PC-3 (cell line): ENCODE measurements around the gene DOK5. TPM values are rescaled to one million over a fixed set of nuclear protein-coding genes. Genes with fewer than 3 reads are reported as not detected.

Experiments
- ATAC-seq: fragments of 200-7000 bp; cut with Tn5 transposase; 2 replicates; pipeline ENCODE4 v1.9.1; 2020; ENCODE audit warnings: mild to moderate bottlenecking, moderate library complexity
- BruUV-seq: library from RNA; stranded (reverse); fragments of 400-500 nt; replicated peaks from 2 replicates; lab custom pipeline; 2021; lab: Mats Ljungman, UMichigan
- CTCF ChIA-PET: fragments of 300-600 bp; sonication (Branson Sonifier 250); formaldehyde crosslinking; loops from one replicate; lab custom pipeline; 2022; ENCODE audit warnings: antibody characterized with exemption; lab: Charles Lee
- POLR2A ChIA-PET: fragments of 300-600 bp; sonication (Branson Sonifier 250); formaldehyde crosslinking; loops from one replicate; lab custom pipeline; 2022; ENCODE audit warnings: antibody characterized with exemption; ENCODE audit not compliant: unreplicated experiment; lab: Charles Lee
- DNase-seq: peaks from one replicate; pipeline ENCODE4 v3.0.0-alpha.2; 2015
- H2AFZ ChIP-seq: fragments of 300-600 bp; sonication (generic); 2 replicates; pipeline ENCODE4 v1.6.0; 2016; ENCODE audit warnings: antibody characterized with exemption, low read length
- H3F3A ChIP-seq: fragments of 300-600 bp; sonication (generic); one replicate; pipeline ENCODE4 v1.6.0; 2017; ENCODE audit warnings: antibody characterized with exemption, low read length, control low read depth, mild to moderate bottlenecking; ENCODE audit not compliant: unreplicated experiment
- H3K27ac ChIP-seq: fragments of 300-600 bp; sonication (generic); 2 replicates; pipeline ENCODE4 v1.5.1; 2016; ENCODE audit warnings: mild to moderate bottlenecking, low read length
- H3K27me3 ChIP-seq: fragments of 300-600 bp; sonication (generic); 2 replicates; pipeline ENCODE4 v1.6.1; 2016; ENCODE audit warnings: low read length, mixed read lengths
- H3K36me3 ChIP-seq: fragments of 300-600 bp; sonication (generic); 2 replicates; pipeline ENCODE4 v1.6.1; 2016; ENCODE audit warnings: low read depth, mixed run types, low read length, mixed read lengths
- H3K4me1 ChIP-seq: fragments of 300-600 bp; sonication (generic); 2 replicates; pipeline ENCODE4 v1.5.1; 2016; ENCODE audit warnings: low read length; ENCODE audit not compliant: insufficient read depth
- H3K4me2 ChIP-seq: fragments of 300-600 bp; sonication (generic); 2 replicates; pipeline ENCODE4 v1.6.0; 2016; ENCODE audit warnings: low read length
- H3K4me3 ChIP-seq: fragments of 300-600 bp; sonication (generic); 2 replicates; pipeline ENCODE4 v1.5.1; 2016; ENCODE audit warnings: mild to moderate bottlenecking, low read length, mixed read lengths
- H3K79me2 ChIP-seq: fragments of 300-600 bp; sonication (generic); 2 replicates; pipeline ENCODE4 v1.6.1; 2017; ENCODE audit warnings: low read length, mixed read lengths
- H3K9ac ChIP-seq: fragments of 300-600 bp; sonication (generic); 2 replicates; pipeline ENCODE4 v1.6.0; 2016; ENCODE audit warnings: mild to moderate bottlenecking, low read length
- H3K9me2 ChIP-seq: fragments of 300-600 bp; sonication (generic); replicated peaks from 2 replicates; pipeline ENCODE4 v1.6.1; 2016; ENCODE audit warnings: mixed run types, low read length, mixed read lengths
- H3K9me3 ChIP-seq: fragments of 300-600 bp; sonication (generic); 2 replicates; pipeline ENCODE4 v1.6.1; 2016; ENCODE audit warnings: low read length, mixed read lengths
- H4K20me1 ChIP-seq: fragments of 300-600 bp; sonication (generic); 2 replicates; pipeline ENCODE4 v1.6.1; 2016; ENCODE audit warnings: low read length, mixed read lengths
- EZH2 ChIP-seq: fragments of 300-600 bp; sonication (generic); IDR thresholded peaks from one replicate; pipeline ENCODE4 v1.6.1; 2017; ENCODE audit warnings: antibody characterized with exemption, mild to moderate bottlenecking, low read length; ENCODE audit not compliant: unreplicated experiment
- EZH2phosphoT487 ChIP-seq: fragments of 300-600 bp; sonication (generic); IDR thresholded peaks from 2 replicates; pipeline ENCODE4 v1.6.1; 2018; ENCODE audit warnings: mild to moderate bottlenecking, antibody characterized with exemption, low read length, borderline replicate concordance
- intact Hi-C: fragments of 100-400 bp; cut with micrococcal nuclease; formaldehyde crosslinking; loops from 2 replicates; pipeline ENCODE4 v1.9.0; 2023
- total RNA-seq: library from RNA; depleted of rRNA; stranded (reverse); fragments of >200 nt; gene quantifications from 2 replicates; pipeline ENCODE4 v1.2.3, GENCODE V29; 2014
- TF ChIP-seq, protein P1 (sequence below): fragments of 300-600 bp; sonication (generic); conservative IDR thresholded peaks from 2 replicates; pipeline ENCODE4 v1.5.1; 2017; ENCODE audit warnings: antibody characterized with exemption, low read depth, mild to moderate bottlenecking, low read length

DOK5 gene
- total RNA-seq, 1 experiment from 2014 or later, result not detected

DNA sequence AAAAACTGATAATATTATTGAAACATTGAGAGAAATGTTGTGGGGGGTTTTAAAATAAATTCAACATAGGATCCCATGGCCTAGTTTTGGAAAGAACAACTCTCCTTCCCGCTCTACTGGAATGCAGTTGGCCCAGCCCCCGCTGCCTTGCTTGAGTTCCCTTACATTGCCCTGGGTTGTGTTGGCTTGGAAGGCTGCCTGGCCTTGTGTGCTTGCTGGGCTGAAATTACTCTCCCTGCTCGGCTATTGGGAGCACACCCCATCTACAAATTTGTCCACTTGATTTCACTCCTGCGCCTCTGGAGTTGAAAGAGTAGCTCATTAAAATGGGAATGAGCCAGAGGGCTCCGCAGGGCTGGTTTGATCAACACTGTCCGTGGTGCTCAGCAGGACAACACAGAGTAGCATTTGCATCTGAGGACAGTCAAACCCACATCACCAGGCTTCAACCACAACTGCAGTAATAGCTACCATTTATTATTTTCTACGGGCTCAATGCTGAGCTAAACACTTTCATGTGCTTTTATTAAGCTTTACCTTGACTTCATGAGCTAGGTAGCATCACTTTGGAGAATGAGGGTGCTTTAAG lies 35.2 kb downstream of the DOK5 start:
- Histone ChIP-seq H3K27ac (no peak overlapping the region), H3K9me2 (no peaks in the 10 kb centered on the region), H3K4me2 (no peak overlapping the region), H3K4me3 (no peak overlapping the region), H2AFZ (no peak overlapping the region), H4K20me1 (no peaks in the 10 kb centered on the region), H3K9ac (no peak overlapping the region), H3K4me1 (no peaks in the 10 kb centered on the region), H3K36me3 (no peaks in the 10 kb centered on the region), H3K27me3 (peaks cover 18% of the 10 kb centered on the region), H3K79me2 (no peaks in the 10 kb centered on the region), H3F3A (no peaks in the 10 kb centered on the region), H3K9me3 (no peaks in the 10 kb centered on the region; the same call in 1 of the 2 replicates)
- ChIA-PET POLR2A (no interaction called here), CTCF (no interaction called here)
- TF ChIP-seq, protein P1, sequence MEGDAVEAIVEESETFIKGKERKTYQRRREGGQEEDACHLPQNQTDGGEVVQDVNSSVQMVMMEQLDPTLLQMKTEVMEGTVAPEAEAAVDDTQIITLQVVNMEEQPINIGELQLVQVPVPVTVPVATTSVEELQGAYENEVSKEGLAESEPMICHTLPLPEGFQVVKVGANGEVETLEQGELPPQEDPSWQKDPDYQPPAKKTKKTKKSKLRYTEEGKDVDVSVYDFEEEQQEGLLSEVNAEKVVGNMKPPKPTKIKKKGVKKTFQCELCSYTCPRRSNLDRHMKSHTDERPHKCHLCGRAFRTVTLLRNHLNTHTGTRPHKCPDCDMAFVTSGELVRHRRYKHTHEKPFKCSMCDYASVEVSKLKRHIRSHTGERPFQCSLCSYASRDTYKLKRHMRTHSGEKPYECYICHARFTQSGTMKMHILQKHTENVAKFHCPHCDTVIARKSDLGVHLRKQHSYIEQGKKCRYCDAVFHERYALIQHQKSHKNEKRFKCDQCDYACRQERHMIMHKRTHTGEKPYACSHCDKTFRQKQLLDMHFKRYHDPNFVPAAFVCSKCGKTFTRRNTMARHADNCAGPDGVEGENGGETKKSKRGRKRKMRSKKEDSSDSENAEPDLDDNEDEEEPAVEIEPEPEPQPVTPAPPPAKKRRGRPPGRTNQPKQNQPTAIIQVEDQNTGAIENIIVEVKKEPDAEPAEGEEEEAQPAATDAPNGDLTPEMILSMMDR, result no peak
- no peak for TF ChIP-seq EZH2
- no peak for TF ChIP-seq EZH2phosphoT487
- ATAC-seq, result no peak
- no TSS peak for BruUV-seq
- intact Hi-C loops, result no loop called here
- no peak for DNase-seq

DNA sequence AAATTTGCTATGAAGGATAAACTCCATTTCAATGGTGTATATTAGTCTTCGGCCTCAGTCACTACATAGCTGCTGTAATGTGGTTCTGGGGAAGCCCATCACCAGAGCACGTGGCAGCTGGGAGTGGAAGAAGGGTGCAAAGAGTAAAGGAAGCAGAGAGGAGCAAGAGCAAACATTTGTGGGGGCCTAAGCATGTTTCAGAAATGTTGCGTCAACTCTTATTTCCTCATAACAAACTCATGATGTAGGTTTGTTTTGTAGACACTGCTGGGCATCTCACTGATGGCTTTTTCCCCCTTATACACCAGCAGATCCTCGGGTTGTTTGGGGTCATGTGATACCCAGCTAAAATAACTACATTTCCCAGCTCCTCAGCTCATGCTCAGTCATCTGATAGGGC lies 37.3 kb downstream of the DOK5 start:
- TF ChIP-seq, protein P1, result no peak
- TF ChIP-seq EZH2phosphoT487 (no peak), EZH2 (no peak)
- H3K4me1 ChIP-seq, result no peaks in the 10 kb centered on the region
- ChIA-PET POLR2A (no interaction called here), CTCF (no interaction called here)
- H3K36me3 ChIP-seq, result no peaks in the 10 kb centered on the region
- no peak overlapping the region for H2AFZ ChIP-seq
- H3K27me3 ChIP-seq, result peaks cover 28% of the 10 kb centered on the region
- H3K9ac ChIP-seq, result no peak overlapping the region
- no peaks in the 10 kb centered on the region for H4K20me1 ChIP-seq
- H3K4me2 ChIP-seq, result no peak overlapping the region
- no peaks in the 10 kb centered on the region for H3K9me2 ChIP-seq
- ATAC-seq, result no peak
- H3K9me3 ChIP-seq, result no peaks in the 10 kb centered on the region; the same call in 1 of the 2 replicates
- H3K4me3 ChIP-seq, result no peak overlapping the region
- H3K79me2 ChIP-seq, result no peaks in the 10 kb centered on the region
- BruUV-seq, result no TSS peak
- no peak overlapping the region for H3K27ac ChIP-seq
- no peak for DNase-seq
- intact Hi-C loops, result no loop called here
- no peaks in the 10 kb centered on the region for H3F3A ChIP-seq

DNA sequence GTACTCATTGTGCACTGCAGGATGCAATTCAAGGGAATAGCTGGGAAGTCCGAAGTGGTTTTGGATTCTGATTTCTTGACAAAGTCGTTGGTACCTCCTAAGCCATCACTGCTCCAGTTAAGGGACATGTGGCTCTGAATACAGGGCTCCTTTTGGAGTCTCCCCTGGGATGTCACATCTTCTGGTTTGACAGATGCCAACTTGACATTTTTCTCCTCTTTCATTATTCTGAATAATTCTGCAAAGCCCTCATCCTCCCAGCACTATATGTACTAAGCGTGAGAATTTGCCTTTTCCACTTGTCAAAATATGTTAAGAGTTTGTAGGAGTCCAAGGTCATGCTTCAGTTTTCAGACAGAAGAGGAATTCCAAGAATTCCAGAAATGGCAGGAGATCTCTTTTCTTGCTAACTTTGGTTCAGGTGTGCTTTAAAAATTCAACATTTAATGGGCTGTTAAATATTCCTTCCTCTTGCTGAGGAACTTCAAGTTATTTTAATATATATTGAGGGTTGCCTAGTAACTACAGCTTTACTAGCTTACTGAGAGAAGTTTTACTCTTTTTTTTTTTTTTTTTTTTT lies 38.7 kb downstream of the DOK5 start:
- Histone ChIP-seq H3K79me2 (no peaks in the 10 kb centered on the region), H3K4me1 (no peaks in the 10 kb centered on the region), H3K4me2 (no peak overlapping the region), H2AFZ (no peak overlapping the region), H3K9me3 (no peaks in the 10 kb centered on the region; the same call in 1 of the 2 replicates), H4K20me1 (no peaks in the 10 kb centered on the region), H3K27ac (no peak overlapping the region), H3F3A (no peaks in the 10 kb centered on the region), H3K36me3 (no peaks in the 10 kb centered on the region), H3K4me3 (no peak overlapping the region), H3K9me2 (no peaks in the 10 kb centered on the region), H3K27me3 (peaks cover 28% of the 10 kb centered on the region), H3K9ac (no peak overlapping the region)
- BruUV-seq, result no TSS peak
- ATAC-seq, result no peak
- TF ChIP-seq EZH2 (no peak), EZH2phosphoT487 (no peak)
- TF ChIP-seq, protein P1, result no peak
- intact Hi-C loops, result no loop called here
- ChIA-PET POLR2A (no interaction called here), CTCF (no interaction called here)
- no peak for DNase-seq
